ENCODE results near the gene LDHB.

GRCh38 chr12:21643758-21644157 is 13.9 kb downstream of the LDHB start:
- TF ChIP-seq CTCF (IDR thresholded peaks at IDR 0.05): no peak
- no peak for TF ChIP-seq POLR2AphosphoS5 (IDR thresholded peaks at IDR 0.05)
- TF ChIP-seq POLR2A (IDR thresholded peaks at IDR 0.05): no peak

All from gastroesophageal sphincter (tissue), 3 donors.